ENCODE results near the gene KRTAP10-5. TPM values are rescaled to one million over a fixed set of nuclear protein-coding genes. Genes with fewer than 3 reads are reported as not detected.

KRTAP10-5 gene
- total and polyA plus RNA-seq, 9 of the 15 experiments (the other 6 are each of a cell fraction or from before 2014, with no cell fraction given): not detected

DNA sequence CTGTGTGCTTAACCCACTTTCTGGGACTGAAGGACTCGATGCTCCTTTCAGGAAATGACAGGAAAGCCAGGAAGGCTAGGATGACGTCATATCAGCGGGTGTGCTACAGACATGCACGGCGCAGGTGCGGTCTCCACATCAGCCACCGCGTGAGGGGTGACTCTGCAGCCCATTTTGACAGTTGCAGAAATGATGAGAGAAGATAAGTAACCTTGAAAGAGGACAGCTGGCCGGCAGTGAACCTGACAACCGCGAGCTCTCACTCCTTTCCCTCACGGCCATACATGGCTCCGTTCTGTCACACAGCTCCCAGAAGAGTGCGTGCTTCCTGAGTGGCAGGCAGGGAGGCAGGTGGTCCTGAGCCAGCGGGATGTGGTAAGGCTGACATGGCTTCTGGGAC is 1.7 kb upstream of the KRTAP10-5 start (continued):
- TF ChIP-seq CBFA2T2 (conservative IDR thresholded peaks at IDR 0.05): peak; percentile 52
- no peak for TF ChIP-seq TSC22D4 (tag; IDR thresholded peaks at IDR 0.05)
- no peak for TF ChIP-seq YY1 (IDR thresholded peaks at IDR 0.05; ENCODE audit: borderline replicate concordance in 1 of 3, control insufficient read depth in 1 of 3, extremely low read depth in 1 of 3, insufficient read depth in 3 of 3, insufficient read length in 1 of 3, insufficient replicate concordance in 2 of 3, low read depth in 1 of 3, low read length in 2 of 3)
- TF ChIP-seq, protein P1, sequence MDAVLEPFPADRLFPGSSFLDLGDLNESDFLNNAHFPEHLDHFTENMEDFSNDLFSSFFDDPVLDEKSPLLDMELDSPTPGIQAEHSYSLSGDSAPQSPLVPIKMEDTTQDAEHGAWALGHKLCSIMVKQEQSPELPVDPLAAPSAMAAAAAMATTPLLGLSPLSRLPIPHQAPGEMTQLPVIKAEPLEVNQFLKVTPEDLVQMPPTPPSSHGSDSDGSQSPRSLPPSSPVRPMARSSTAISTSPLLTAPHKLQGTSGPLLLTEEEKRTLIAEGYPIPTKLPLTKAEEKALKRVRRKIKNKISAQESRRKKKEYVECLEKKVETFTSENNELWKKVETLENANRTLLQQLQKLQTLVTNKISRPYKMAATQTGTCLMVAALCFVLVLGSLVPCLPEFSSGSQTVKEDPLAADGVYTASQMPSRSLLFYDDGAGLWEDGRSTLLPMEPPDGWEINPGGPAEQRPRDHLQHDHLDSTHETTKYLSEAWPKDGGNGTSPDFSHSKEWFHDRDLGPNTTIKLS (IDR thresholded peaks at IDR 0.05; ENCODE audit: borderline replicate concordance, low read depth): no peak
- TF ChIP-seq, protein P2, sequence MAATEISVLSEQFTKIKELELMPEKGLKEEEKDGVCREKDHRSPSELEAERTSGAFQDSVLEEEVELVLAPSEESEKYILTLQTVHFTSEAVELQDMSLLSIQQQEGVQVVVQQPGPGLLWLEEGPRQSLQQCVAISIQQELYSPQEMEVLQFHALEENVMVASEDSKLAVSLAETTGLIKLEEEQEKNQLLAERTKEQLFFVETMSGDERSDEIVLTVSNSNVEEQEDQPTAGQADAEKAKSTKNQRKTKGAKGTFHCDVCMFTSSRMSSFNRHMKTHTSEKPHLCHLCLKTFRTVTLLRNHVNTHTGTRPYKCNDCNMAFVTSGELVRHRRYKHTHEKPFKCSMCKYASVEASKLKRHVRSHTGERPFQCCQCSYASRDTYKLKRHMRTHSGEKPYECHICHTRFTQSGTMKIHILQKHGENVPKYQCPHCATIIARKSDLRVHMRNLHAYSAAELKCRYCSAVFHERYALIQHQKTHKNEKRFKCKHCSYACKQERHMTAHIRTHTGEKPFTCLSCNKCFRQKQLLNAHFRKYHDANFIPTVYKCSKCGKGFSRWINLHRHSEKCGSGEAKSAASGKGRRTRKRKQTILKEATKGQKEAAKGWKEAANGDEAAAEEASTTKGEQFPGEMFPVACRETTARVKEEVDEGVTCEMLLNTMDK (IDR thresholded peaks at IDR 0.05; ENCODE audit: borderline replicate concordance, insufficient read depth, low read depth, low read length, poor library complexity, severe bottlenecking): no peak
- TF ChIP-seq RBM22 (IDR thresholded peaks at IDR 0.05; ENCODE audit: low read depth, low read length, poor library complexity, severe bottlenecking): no peak
- TF ChIP-seq, protein P3, sequence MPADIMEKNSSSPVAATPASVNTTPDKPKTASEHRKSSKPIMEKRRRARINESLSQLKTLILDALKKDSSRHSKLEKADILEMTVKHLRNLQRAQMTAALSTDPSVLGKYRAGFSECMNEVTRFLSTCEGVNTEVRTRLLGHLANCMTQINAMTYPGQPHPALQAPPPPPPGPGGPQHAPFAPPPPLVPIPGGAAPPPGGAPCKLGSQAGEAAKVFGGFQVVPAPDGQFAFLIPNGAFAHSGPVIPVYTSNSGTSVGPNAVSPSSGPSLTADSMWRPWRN (IDR thresholded peaks at IDR 0.05; ENCODE audit: low read depth): no peak
- TF ChIP-seq ZNF780A (CRISPR knock-in tag; IDR thresholded peaks at IDR 0.05): no peak
- TF ChIP-seq, protein P4, sequence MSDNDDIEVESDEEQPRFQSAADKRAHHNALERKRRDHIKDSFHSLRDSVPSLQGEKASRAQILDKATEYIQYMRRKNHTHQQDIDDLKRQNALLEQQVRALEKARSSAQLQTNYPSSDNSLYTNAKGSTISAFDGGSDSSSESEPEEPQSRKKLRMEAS (CRISPR knock-in tag; IDR thresholded peaks at IDR 0.05): no peak
- peak; percentile 93 for TF ChIP-seq JUN (IDR thresholded peaks at IDR 0.05; ENCODE audit: borderline replicate concordance, low read depth, low read length)
- TF ChIP-seq JUN (CRISPR knock-in tag; IDR thresholded peaks at IDR 0.05; ENCODE audit: borderline replicate concordance): no peak
- peak; percentile 46 for TF ChIP-seq CXXC5 (CRISPR knock-in tag; IDR thresholded peaks at IDR 0.05)
- peak; percentile 83 for TF ChIP-seq MEIS2 (IDR thresholded peaks at IDR 0.05; ENCODE audit: partially characterized antibody)
- TF ChIP-seq, protein P5, sequence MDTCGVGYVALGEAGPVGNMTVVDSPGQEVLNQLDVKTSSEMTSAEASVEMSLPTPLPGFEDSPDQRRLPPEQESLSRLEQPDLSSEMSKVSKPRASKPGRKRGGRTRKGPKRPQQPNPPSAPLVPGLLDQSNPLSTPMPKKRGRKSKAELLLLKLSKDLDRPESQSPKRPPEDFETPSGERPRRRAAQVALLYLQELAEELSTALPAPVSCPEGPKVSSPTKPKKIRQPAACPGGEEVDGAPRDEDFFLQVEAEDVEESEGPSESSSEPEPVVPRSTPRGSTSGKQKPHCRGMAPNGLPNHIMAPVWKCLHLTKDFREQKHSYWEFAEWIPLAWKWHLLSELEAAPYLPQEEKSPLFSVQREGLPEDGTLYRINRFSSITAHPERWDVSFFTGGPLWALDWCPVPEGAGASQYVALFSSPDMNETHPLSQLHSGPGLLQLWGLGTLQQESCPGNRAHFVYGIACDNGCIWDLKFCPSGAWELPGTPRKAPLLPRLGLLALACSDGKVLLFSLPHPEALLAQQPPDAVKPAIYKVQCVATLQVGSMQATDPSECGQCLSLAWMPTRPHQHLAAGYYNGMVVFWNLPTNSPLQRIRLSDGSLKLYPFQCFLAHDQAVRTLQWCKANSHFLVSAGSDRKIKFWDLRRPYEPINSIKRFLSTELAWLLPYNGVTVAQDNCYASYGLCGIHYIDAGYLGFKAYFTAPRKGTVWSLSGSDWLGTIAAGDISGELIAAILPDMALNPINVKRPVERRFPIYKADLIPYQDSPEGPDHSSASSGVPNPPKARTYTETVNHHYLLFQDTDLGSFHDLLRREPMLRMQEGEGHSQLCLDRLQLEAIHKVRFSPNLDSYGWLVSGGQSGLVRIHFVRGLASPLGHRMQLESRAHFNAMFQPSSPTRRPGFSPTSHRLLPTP (IDR thresholded peaks at IDR 0.05; ENCODE audit: borderline replicate concordance, extremely low read depth, insufficient read length): no peak
- no peak for TF ChIP-seq HNRNPL (IDR thresholded peaks at IDR 0.05; ENCODE audit: low read depth, low read length)
- TF ChIP-seq NFYB (IDR thresholded peaks at IDR 0.05; ENCODE audit: extremely low read depth, insufficient read length): no peak
- TF ChIP-seq, protein P6, sequence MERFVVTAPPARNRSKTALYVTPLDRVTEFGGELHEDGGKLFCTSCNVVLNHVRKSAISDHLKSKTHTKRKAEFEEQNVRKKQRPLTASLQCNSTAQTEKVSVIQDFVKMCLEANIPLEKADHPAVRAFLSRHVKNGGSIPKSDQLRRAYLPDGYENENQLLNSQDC (CRISPR knock-in tag; IDR thresholded peaks at IDR 0.05): no peak
- TF ChIP-seq RAD21 (CRISPR knock-in tag; conservative IDR thresholded peaks at IDR 0.05 in 1 of 2, IDR thresholded peaks at IDR 0.05 in 1 of 2): no peak
- TF ChIP-seq ZNF175 (CRISPR knock-in tag; IDR thresholded peaks at IDR 0.05; ENCODE audit: low read depth): no peak
